DOHH2 (cell line): ENCODE results near the gene NELFB.

Source experiments
- CTCF ChIP-seq: fragments of 200-600 bp; sonication (generic); IDR thresholded peaks from one replicate; pipeline ENCODE4 v1.5.1; 2014; ENCODE audit warnings: antibody characterized with exemption, mild to moderate bottlenecking, low read depth, low read length; ENCODE audit not compliant: poor library complexity, severe bottlenecking
- EZH2phosphoT487 ChIP-seq: fragments of 200-600 bp; sonication (generic); IDR thresholded peaks from 2 replicates; pipeline ENCODE4 v1.6.1; 2017; ENCODE audit warnings: borderline replicate concordance, mild to moderate bottlenecking, antibody characterized with exemption, low read length, moderate library complexity, mixed read lengths

- TF ChIP-seq CTCF: no peak
- no peak for TF ChIP-seq EZH2phosphoT487
Observed at GRCh38 chr9:137306850-137307254, 51.7 kb downstream of the NELFB start.
